HG03520 (cell line): Measurements from ENCODE around the gene SNAI1.
"Not testable (repeated sequence)": the region's sequence is repeated elsewhere in the genome, so short reads cannot be mapped to it uniquely, and the experiment has no call there.

Source experiments
- ATAC-seq: cut with Tn5 transposase; IDR thresholded peaks from one replicate; pipeline ENCODE4 v1.9.1; 2021; ENCODE audit warnings: mild to moderate bottlenecking, moderate library complexity; ENCODE audit not compliant: unreplicated experiment

Gene SNAI1

GRCh38 chr20:50011597-50011996 is 28.8 kb downstream of the SNAI1 start:
- ATAC-seq = not testable (repeated sequence)

GRCh38 chr20:50012282-50013263 is 29.8 kb downstream of the SNAI1 start:
- no peak for ATAC-seq

- no peak for ATAC-seq
These were observed 31.2 kb downstream of the SNAI1 start for GRCh38 chr20:50013976-50014375.

- ATAC-seq = no peak
These were observed 32.1 kb downstream of the SNAI1 start for GRCh38 chr20:50014570-50015562.

GRCh38 chr20:50015636-50015992 is 32.8 kb downstream of the SNAI1 start:
- no peak for ATAC-seq

- ATAC-seq = no peak
These were observed 33.4 kb downstream of the SNAI1 start for GRCh38 chr20:50015993-50016770.

- no peak for ATAC-seq
These were observed 34.4 kb downstream of the SNAI1 start for GRCh38 chr20:50017160-50017559.

- no peak for ATAC-seq
These were observed 34.9 kb downstream of the SNAI1 start for GRCh38 chr20:50017576-50018248.

GRCh38 chr20:50019466-50020256 is 36.9 kb downstream of the SNAI1 start:
- no peak for ATAC-seq

- no peak for ATAC-seq
These were observed 37.5 kb downstream of the SNAI1 start for GRCh38 chr20:50020288-50020687.

GRCh38 chr20:50022676-50023075 is 39.9 kb downstream of the SNAI1 start:
- no peak for ATAC-seq

GRCh38 chr20:50023116-50023805 is 40.5 kb downstream of the SNAI1 start:
- no peak for ATAC-seq

GRCh38 chr20:50026746-50027575 is 44.2 kb downstream of the SNAI1 start:
- ATAC-seq = no peak

GRCh38 chr20:50027611-50028105 is 44.9 kb downstream of the SNAI1 start:
- ATAC-seq = no peak

- no peak for ATAC-seq
These were observed 46.4 kb downstream of the SNAI1 start for GRCh38 chr20:50029083-50029696.

GRCh38 chr20:50029697-50030461 is 47.1 kb downstream of the SNAI1 start:
- ATAC-seq = no peak
